Gastroesophageal sphincter (tissue), 4 donors: ENCODE results near the gene REG1A. TPM values are rescaled to one million over a fixed set of nuclear protein-coding genes. Genes with fewer than 3 reads are reported as not detected.

Source experiments
- ATAC-seq: fragments of 150-250 bp; one replicate; pipeline ENCODE4 v1.9.1; 2016; ENCODE audit warnings: mild to moderate bottlenecking, moderate library complexity
- H3K27ac ChIP-seq, 4 donors: fragments of 200-600 bp; sonication (generic) in 3 of 4; 1 replicate in 3 of 4; 2 replicates in 1 of 4; pipeline ENCODE4 v1.5.1; 2016 to 2019
- H3K27me3 ChIP-seq: fragments of 200-600 bp; sonication (generic); one replicate; pipeline ENCODE4 v1.5.1; 2019
- H3K36me3 ChIP-seq, 2 donors: fragments of 200-600 bp; sonication (generic); one replicate each; pipeline ENCODE4 v1.5.1; 2019; ENCODE audit warnings: control low read depth in 1 of 2
- H3K4me1 ChIP-seq, 3 donors: fragments of 200-600 bp; sonication (generic); 1 replicate in 2 of 3; 2 replicates in 1 of 3; pipeline ENCODE4 v1.5.1; 2016 to 2019; ENCODE audit warnings: control low read depth in 2 of 3
- H3K4me3 ChIP-seq, 2 donors: fragments of 200-600 bp; sonication (generic); one replicate each; pipeline ENCODE4 v1.5.1; 2019; ENCODE audit warnings: mild to moderate bottlenecking in 1 of 2, moderate library complexity in 1 of 2
- H3K9me3 ChIP-seq, 3 donors: fragments of 200-600 bp; sonication (generic); one replicate each; pipeline ENCODE4 v1.5.1; 2017 to 2019; ENCODE audit warnings: control low read depth in 2 of 3
- EP300 ChIP-seq: sonication (generic); formaldehyde crosslinking; IDR thresholded peaks from one replicate; pipeline ENCODE4 v1.6.1; 2017; ENCODE audit warnings: antibody characterized with exemption, mild to moderate bottlenecking
- POLR2A ChIP-seq, 2 donors: fragments of 450-650 bp; IDR thresholded peaks; one replicate each; pipeline ENCODE4 v1.6.1; 2017; ENCODE audit warnings: antibody characterized with exemption in 2 of 2, mild to moderate bottlenecking in 2 of 2, moderate library complexity in 1 of 2
- POLR2AphosphoS5 ChIP-seq: sonication (generic); formaldehyde crosslinking; IDR thresholded peaks from one replicate; pipeline ENCODE4 v1.6.1; 2017; ENCODE audit warnings: antibody characterized with exemption
- WGBS, 2 donors: methylation state at CpG; one replicate each; pipeline ENCODE4 v1.1.5; 2018; ENCODE audit warnings: low coverage in 1 of 2; 5-methylcytosine and 5-hydroxymethylcytosine counted together
- total RNA-seq, 4 donors: library from RNA; depleted of rRNA; stranded (reverse); fragments of >200 nt; gene quantifications; one replicate each; pipeline ENCODE4 v1.1.0, GENCODE V29; 2016
- TF ChIP-seq, protein P1 (sequence below), 4 experiments: fragments of 200-600 bp in 2 of 4; fragments of 450-650 bp in 2 of 4; sonication (generic) in 1 of 4; IDR thresholded peaks; one replicate each; pipeline ENCODE4 v1.5.1; 2017 to 2019; ENCODE audit warnings: antibody characterized with exemption in 4 of 4, mild to moderate bottlenecking in 2 of 4, moderate library complexity in 2 of 4

Gene REG1A
- total RNA-seq, 4 donors from 2014 or later, result not detected

- H3K4me3 ChIP-seq, result no peak overlapping the region
These were observed 2.4 kb downstream of the REG1A start for GRCh38 chr2:79122676-79123075.

GRCh38 chr2:79124907-79125720, 4.8 kb downstream of the REG1A start:
- no peak overlapping the region for H3K4me3 ChIP-seq
- 78 to 92% methylated on average over 7 to 8 of the region's 9 CpGs for WGBS, 2 donors
- H3K27ac ChIP-seq, result no peak overlapping the region
- H3K9me3 ChIP-seq, result no peaks in the 10 kb centered on the region
- TF ChIP-seq POLR2A (IDR thresholded peaks at IDR 0.05) (no peak), EP300 (no peak), POLR2AphosphoS5 (no peak)
- TF ChIP-seq, protein P1, sequence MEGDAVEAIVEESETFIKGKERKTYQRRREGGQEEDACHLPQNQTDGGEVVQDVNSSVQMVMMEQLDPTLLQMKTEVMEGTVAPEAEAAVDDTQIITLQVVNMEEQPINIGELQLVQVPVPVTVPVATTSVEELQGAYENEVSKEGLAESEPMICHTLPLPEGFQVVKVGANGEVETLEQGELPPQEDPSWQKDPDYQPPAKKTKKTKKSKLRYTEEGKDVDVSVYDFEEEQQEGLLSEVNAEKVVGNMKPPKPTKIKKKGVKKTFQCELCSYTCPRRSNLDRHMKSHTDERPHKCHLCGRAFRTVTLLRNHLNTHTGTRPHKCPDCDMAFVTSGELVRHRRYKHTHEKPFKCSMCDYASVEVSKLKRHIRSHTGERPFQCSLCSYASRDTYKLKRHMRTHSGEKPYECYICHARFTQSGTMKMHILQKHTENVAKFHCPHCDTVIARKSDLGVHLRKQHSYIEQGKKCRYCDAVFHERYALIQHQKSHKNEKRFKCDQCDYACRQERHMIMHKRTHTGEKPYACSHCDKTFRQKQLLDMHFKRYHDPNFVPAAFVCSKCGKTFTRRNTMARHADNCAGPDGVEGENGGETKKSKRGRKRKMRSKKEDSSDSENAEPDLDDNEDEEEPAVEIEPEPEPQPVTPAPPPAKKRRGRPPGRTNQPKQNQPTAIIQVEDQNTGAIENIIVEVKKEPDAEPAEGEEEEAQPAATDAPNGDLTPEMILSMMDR (IDR thresholded peaks at IDR 0.05), result no peak
- H3K27me3 ChIP-seq, result no peaks in the 10 kb centered on the region
- H3K36me3 ChIP-seq, result no peaks in the 10 kb centered on the region
- no peak for ATAC-seq
- no peaks in the 10 kb centered on the region for H3K4me1 ChIP-seq

More at GRCh38 chr2:79122676-79123075, 2.4 kb downstream of the REG1A start:
- Histone ChIP-seq H3K36me3 (no peaks in the 10 kb centered on the region), H3K27me3 (no peaks in the 10 kb centered on the region), H3K27ac (no peak overlapping the region), H3K4me1 (no peaks in the 10 kb centered on the region), H3K9me3 (no peaks in the 10 kb centered on the region)
- TF ChIP-seq POLR2AphosphoS5 (no peak), EP300 (no peak), POLR2A (IDR thresholded peaks at IDR 0.05) (no peak)
- TF ChIP-seq, protein P1 (IDR thresholded peaks at IDR 0.05), result no peak
- 80% methylated on average over 1 of the region's 2 CpGs; no CpG with 5 or more reads in 1 of the 2 donors for WGBS, 2 donors
- ATAC-seq, result no peak

GRCh38 chr2:79125721-79125985, 5.4 kb downstream of the REG1A start:
- H3K9me3 ChIP-seq, result no peaks in the 10 kb centered on the region
- no peak for ATAC-seq
- no peaks in the 10 kb centered on the region for H3K27me3 ChIP-seq
- no peaks in the 10 kb centered on the region for H3K36me3 ChIP-seq
- no peak overlapping the region for H3K27ac ChIP-seq
- H3K4me1 ChIP-seq, result no peaks in the 10 kb centered on the region
- WGBS, 2 donors, result 88 to 93% methylated on average over 3 of the region's 3 CpGs
- no peak overlapping the region for H3K4me3 ChIP-seq
- TF ChIP-seq EP300, result no peak
- TF ChIP-seq POLR2A (IDR thresholded peaks at IDR 0.05), result no peak
- TF ChIP-seq, protein P1 (IDR thresholded peaks at IDR 0.05), result no peak
- TF ChIP-seq POLR2AphosphoS5, result no peak

- Histone ChIP-seq H3K36me3 (no peaks in the 10 kb centered on the region), H3K27me3 (no peaks in the 10 kb centered on the region), H3K9me3 (no peaks in the 10 kb centered on the region), H3K4me1 (no peaks in the 10 kb centered on the region), H3K27ac (no peak overlapping the region), H3K4me3 (no peak overlapping the region)
- TF ChIP-seq POLR2A (IDR thresholded peaks at IDR 0.05), result no peak
- no peak for TF ChIP-seq POLR2AphosphoS5
- TF ChIP-seq, protein P1 (IDR thresholded peaks at IDR 0.05), result no peak
- no peak for ATAC-seq
- WGBS, 2 donors, result 74 to 84% methylated on average over 3 of the region's 3 CpGs
These were observed 8.1 kb downstream of the REG1A start for GRCh38 chr2:79128406-79128805.

GRCh38 chr2:79129260-79129659, 9.0 kb downstream of the REG1A start:
- no peaks in the 10 kb centered on the region for H3K27me3 ChIP-seq
- H3K9me3 ChIP-seq, result no peaks in the 10 kb centered on the region
- no peaks in the 10 kb centered on the region for H3K36me3 ChIP-seq
- H3K27ac ChIP-seq, result no peak overlapping the region
- no peak for ATAC-seq
- no peak overlapping the region for H3K4me3 ChIP-seq
- TF ChIP-seq, protein P1 (IDR thresholded peaks at IDR 0.05), result no peak
- TF ChIP-seq POLR2AphosphoS5 (no peak), POLR2A (IDR thresholded peaks at IDR 0.05) (no peak), EP300 (no peak)
- H3K4me1 ChIP-seq, result no peaks in the 10 kb centered on the region
- WGBS, 2 donors, result 55 to 68% methylated on average over 3 to 6 of the region's 6 CpGs
